Measurements from ENCODE around the gene LGALS7.
"Not testable (repeated sequence)": the region's sequence is repeated elsewhere in the genome, so short reads cannot be mapped to it uniquely, and the experiment has no call there.

Gene LGALS7

DNA sequence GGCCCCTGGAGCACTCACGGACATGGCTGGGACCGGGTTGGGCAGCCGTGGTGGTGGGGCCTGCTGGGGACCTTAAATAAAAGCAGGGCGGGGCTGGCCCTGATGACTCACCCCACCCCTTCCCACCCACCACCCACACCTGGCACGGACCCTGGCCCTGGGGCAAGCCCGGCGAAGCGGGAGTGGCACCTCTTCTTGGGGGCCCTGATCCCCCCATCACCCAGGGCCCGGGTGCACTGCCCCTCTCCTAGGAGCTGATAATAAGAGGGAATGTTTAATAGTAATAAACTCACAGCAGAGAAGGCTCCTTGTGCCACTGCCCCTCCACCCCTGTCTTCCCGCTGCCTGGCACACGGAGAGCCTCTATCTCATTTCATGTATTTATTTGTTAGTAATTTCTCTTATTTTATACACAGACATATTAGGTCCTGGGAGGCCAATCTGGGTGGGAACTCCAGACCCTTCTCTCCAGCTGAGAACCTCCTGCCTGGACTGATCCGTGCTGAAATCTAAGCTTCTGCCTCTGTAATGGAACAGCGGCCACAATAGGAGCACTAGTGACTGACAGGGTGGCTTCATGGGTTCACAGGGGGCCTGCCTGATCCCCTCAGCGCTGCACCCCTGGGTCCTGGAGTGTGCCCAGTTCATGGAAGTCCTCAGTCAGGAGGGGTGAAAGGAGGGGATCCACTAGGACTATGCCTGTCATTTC, at the start of gene LGALS7:
LGALS7 (minus strand) TSS at position 49 of the 709 bp plus-strand sequence; CDS start at position 24, 25 bp downstream.
- DNase-seq (ENCODE audit: low spot score): no peak

DNA sequence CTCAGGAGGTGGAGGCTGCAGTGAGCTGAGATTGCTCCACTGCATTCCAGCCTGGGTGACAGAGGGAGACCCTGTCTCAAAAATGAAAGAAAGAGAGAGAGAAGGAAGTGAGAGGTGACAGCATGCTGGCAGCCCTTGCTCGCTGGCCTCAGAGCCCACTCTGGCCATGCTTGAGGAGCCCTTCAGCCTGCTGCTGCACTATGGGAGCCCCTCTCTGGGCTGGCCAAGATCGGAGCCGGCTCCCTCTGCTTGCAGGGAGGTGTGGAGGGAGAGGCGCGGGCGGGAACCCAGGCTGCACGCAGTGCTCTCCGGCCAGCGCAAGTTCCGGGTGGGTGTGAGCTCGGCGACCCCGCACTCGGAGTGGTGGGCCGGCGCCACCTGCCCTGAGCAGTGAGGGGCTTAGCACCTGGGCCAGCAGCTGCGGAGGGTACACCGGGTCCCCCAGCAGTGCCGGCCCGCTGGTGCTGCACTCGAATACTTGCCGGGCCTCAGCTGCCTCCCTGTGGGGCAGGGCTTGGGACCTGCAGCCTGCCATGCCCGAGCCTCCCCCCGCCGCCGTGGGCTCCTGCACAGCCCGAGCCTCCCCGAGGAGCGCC, 48.0 kb upstream of the LGALS7 start:
- not testable (repeated sequence) for DNase-seq (ENCODE audit: low spot score)

DNA sequence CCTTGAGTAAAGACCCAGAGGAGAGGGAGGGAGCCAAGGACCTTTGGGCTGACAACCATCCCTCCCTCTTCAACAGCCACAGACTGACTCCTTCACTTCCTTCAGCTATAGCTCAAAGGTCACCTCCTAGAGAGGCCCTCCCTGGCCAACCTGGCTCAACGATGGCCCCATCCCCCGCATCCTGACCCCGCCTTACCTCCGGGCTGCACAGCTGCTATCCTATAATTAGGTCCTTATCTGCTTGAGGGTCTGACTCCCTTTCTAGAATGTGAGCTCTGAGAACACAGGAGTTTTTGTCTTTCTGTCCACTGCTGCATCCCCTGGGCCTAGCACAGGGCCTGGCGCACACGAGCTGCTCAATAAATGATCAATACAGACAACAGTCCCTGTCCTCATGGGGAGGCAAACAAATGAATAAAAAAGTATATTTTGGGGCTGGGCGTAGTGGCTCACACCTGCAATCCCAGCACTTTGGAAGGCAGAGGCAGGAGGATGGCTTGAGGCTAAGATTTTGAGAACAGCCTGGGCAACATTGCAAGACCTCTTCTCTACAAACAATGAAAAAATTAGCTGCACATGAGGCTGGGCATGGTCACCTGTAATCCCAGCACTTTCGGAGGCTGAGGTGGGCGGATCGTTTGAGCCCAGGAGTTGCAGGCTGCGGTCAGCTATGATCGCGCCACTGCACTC, 46.1 kb upstream of the LGALS7 start:
- DNase-seq (ENCODE audit: low spot score): no peak

DNA sequence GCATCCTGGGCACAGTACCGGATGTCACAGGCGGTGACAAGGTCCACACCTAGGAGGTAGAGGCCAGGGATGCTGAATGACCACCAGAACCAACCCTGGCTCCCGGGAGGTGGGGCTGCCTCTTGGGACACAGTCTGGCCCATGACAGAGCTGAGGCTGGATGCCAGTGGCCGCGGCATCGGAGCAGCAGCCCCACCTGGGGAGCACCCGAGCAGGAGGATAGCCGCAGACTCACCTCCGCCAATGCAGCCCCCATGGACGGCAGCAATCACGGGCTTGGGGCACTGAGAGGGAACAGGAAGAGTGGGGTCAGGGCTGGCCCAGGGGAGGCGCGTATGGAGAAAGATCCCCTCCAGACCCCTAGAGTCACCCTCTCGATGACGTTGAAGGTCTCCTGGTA, 43.8 kb upstream of the LGALS7 start:
- DNase-seq (ENCODE audit: low spot score): no peak

DNA sequence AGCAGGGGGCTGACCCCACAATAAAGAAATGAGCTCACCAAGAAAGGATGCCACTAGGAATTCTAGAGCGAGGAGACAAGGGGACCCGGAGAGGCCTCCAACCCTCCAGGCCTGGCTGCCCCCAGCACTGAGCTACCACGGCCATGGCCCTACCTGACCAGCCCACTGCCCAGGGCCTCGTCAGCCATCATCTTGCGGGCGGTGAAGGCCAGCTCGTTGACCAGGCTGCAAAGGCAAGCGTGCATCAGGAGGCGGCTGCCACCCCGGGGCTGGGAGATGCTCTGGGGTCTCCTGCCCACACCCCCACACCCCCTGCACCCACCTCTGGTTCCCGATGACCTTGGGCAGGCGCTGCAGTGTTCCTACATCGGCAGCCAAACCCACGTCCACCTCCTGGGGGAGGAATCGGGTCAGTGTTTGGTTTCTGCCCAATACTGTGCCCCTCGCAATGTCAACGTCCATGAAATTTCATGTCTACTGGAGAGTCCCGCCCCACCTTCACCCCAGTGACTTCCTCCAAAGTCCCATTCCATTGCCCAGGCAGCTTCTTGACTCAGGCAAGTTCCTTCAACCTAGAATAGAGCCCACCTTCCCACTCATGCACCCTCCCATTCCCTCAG, 42.9 kb upstream of the LGALS7 start:
- DNase-seq (ENCODE audit: low spot score): no peak

DNA sequence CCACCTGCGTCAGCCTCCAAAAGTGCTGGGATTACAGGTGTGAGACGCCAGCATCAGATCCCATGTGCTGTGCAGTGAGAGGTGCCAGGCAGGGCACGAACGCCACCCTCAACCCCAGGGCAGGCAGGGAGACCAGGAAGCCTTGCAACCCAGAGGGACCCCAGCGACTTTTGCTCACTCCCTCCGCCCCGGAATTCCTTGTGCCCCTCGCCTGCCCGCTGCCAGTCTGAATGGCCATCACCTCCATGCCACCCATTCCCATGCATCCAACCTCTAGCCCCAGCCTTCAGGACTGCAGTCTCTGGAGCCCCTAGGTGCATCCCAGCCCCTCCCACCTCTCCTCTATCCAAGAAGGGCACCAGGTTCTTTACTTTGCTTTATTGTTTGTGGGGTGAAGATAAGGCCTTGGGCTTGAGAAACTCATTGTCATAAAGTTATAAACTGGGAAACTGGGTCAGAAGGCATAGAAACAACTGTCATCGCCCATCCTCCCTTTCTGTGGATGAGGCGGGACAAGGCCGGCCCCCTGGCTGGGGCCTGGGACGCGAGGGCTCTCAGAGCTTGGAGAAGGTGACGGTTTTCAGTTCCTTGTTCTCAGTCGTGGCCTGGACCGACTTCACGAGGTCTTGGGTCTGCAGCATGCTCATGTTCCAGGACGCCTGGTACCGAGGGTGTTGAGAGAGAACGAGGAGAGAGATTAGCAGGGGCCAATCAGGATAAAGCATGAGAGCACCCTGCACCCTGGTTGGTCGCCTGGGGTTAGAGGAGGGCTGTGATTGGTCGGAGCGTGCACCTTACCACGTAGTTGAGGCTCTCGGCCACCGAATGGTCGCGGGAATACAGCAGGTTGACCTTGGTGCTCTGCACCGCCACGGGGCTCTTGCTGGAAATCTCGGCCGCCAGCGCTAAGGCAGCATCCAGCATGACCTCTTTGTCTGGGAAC, 42.0 kb upstream of the LGALS7 start:
- DNase-seq (ENCODE audit: low spot score): no peak

DNA sequence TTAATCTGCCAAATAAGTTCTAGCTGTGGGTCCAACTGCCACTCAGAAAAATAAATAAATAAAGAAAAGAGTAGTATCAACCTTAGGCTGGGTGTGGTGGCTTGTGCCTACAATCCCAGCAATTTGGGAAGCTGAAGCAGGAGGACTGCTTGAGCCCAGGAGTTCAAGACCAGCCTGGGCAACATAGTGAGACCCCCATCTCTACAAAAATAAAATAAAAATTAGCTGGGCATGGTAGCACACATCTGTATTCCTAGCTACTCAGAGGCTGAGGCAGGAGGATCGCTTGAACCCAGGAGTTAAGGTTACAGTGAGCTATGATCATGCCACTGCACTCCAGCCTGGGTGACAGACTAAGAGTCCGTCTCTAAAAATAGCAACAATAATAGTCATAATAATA, 40.6 kb upstream of the LGALS7 start:
- DNase-seq (ENCODE audit: low spot score): not testable (repeated sequence)

DNA sequence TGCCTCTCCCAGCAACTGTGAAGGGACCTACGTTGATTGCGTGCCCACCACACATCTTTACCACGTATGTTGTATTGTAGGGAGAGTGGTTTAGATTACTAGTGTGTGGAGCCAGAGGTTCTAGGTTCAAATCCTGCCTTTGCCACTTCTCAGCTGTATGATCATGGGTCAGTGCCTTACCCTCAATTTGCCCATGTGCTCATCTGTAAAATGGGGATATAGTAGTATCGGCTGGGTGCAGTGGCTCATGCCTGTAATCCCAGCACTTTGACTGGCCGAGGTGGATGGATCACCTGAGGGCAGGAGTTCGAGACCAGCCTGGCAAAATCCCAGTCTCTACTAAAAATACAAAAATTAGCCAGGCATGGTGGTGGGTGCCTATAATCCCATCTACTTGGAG, 40.0 kb upstream of the LGALS7 start:
- no peak for DNase-seq (ENCODE audit: low spot score)

DNA sequence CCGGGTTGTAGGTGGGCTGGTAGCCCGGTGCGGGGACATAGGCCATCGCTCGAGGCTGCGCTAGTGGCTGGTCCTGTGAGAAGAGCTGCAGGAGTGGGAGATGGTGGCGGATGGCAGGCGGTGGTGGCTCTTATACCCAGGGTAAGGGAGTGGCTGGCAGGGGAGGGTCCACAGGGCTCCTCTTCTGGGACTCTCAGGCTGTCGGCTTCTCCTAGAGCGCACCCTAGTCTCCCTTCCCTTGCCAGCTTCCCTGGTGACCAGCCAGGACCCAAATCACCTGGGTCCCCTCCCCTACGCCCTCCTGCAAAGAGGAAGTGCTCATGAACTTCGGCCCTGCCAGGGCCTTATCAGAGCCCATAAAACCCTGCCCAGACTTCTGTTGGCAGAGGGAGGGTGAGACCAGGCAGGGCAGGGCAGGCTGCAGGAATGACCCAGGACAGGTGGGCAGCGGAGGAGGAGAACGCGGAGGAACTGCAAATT, 39.6 kb upstream of the LGALS7 start, which contains the start of gene LGALS4:
LGALS4 (minus strand) TSS at position 105 of the 480 bp plus-strand sequence; CDS start at position 46, 59 bp downstream.
- DNase-seq (ENCODE audit: low spot score): no peak

DNA sequence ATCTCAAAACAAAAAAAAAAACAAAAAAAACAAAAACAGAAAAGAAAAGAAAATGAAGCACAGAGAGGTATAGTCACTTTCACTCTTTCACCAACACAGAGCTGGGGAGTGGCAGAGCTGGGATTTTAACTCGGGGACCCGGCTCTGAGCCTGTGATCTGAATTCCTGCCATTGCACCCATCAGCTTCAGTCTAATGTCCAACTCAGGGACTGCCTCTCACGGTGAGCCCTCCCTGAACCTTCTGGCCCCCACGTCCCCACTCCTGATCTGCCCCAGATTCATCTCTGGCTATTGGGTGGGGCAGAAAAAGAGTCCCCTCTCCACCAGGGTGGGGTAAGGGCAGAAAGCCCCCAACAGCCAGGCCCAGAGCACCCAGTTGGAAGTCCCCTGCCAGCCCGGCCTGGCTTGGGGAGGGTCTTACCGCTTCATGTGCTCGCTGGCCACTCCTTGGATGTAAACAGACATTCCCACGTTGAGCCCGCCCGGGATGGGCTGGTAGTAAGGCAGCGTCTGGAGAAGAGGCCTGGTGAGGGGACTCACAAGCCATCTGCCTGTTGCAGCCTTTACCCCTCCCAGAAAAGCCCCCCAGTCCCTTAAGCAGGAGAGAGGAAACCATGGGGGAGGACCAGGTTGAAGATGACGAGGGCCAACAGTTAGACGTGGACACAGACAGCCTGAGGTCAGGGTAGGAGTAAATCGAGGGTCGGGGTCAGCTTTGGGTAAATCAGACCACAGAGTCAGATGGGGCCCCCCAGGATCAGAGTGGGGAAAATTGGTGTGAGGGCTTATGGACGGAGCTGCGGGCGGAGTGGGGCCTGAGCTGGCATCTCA, 38.9 kb upstream of the LGALS7 start:
- no peak for DNase-seq (ENCODE audit: low spot score)

DNA sequence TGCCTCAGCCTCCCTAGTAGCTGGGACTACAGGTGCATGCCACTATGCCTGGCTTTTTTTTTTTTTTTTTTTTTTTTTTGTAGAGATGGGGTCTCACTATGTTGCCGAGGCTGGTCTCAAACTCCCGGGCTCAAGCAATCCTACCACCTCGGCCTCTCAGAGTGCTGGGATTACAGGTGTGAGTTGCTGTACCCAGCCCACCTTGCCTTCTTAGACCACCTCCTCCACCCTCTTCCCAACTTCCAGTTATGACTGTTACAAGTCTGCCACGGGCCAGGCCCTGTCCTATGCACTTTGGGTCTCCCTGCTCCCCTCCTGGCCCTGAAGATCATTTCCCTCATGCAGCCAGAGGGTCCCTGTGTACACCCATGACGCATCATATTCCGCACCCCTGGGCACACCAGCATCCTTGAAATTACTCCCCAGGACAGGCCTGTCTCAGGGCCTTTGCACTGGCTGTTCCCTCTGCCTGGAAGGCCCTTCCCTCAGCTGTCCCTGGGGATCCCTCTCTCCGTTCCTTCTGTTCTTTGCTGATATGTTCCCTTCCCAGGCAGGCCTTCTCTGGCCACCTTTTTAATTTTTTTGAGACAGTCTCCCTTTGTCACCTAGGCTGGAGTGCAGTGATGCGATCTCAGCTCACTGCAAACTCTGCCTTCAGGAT, 36.4 kb upstream of the LGALS7 start:
- no peak for DNase-seq (ENCODE audit: low spot score)

DNA sequence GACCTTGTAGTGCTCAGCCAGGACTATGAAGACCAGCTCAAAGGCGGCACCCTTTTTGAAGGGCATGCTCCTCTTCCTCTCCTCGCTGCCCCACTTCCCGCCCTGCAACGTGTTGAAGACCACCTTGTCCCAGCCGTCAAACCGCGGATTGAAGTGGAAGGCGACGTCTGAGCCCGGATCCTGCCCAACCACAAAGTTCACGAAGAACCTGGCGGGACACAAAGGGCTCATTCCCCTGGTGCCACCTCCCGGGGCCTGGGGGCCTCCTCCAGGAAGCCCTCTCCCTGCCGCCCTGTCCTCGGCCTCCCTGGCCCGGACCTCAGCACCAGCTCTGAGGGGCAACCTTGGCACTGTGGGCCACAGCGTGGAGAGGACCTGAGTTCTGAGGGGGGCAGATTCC, 35.4 kb upstream of the LGALS7 start:
- no peak for DNase-seq (ENCODE audit: low spot score)

DNA sequence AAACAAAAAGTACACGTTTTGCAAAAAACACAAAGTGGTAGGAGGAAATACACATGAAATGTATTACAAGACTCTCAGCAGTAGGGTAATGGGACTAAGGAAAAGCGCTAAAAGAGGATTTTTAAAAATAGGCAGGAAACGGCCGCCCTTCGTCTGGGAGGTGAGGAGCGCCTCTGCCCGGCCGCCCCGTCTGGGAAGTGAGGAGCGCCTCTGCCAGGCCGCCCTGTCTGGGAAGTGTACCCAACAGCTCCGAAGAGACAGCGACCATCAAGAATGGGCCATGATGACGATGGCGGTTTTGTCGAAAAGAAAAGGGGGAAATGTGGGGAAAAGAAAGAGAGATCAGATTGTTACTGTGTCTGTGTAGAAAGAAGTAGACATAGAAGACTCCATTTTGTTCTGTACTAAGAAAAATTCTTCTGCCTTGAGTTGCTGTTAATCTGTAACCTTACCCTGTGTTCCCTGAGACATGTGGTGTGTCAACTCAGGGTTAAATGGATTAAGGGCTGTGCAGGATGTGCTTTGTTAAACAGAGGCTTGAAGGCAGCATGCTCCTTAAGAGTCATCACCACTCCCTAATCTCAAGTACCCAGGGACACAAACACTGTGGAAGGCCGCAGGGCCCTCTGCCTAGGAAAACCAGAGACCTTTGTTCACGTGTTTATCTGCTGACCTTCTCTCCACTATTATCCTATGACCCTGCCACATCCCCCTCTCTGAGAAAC, 34.2 kb upstream of the LGALS7 start:
- DNase-seq (ENCODE audit: low spot score): not testable (repeated sequence)

DNA sequence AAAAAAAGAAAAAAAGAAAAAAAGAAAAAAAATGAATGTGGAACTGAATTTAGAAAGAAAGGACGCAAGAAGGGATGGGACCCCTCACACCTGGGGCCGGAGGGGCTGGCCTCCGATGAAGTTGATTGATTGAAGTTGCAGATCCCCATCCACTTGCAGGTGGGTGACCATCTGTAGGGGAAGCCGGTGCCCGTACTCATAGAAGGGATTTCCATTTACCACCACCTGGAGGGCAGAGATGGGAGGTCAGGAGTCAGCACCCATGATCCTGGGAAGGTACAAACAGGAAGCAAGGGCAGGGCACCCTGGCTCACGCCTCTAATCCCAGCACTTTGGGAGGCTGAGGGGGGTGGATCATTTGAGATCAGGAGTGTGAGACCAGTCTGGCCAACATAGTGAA, 33.1 kb upstream of the LGALS7 start:
- DNase-seq (ENCODE audit: low spot score): no peak

DNA sequence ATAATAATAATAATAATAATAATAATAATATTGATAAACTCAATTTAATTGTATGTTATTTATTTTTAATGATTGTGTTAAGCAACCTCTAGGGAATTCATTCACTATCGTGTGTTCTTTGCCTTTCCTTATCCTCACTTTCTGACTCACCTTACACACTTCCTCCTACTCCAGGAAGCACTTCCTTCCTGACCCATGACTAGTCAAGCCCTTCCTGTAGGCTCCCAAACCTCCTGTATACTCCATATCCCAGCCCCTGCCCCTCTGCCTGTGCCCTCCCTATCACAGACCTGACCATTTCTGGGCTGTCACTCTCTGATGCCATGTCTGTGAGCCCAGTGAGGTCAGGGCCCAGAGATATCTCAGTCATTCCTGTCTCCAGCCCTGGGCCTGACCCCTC, 31.9 kb upstream of the LGALS7 start:
- DNase-seq (ENCODE audit: low spot score): no peak

DNA sequence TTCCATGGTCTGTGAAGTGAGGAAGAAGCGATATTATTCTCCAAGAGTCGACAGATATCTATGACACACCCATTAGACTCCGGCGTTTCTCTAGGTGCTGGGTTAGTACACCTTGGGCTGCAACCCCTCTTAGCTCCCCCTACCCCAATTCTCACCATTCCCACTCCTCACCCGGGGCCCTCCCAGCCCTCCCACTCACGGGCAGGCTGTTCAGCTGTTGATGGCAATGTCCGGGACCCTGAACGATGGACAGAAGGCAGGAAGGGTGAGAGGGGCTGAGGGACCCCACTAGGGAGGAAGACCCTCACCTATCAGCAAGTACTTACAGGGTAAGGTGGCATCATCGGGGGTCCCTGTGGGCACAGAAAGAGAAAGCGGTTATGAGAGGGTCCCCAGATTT, 30.2 kb upstream of the LGALS7 start:
- DNase-seq (ENCODE audit: low spot score): no peak

DNA sequence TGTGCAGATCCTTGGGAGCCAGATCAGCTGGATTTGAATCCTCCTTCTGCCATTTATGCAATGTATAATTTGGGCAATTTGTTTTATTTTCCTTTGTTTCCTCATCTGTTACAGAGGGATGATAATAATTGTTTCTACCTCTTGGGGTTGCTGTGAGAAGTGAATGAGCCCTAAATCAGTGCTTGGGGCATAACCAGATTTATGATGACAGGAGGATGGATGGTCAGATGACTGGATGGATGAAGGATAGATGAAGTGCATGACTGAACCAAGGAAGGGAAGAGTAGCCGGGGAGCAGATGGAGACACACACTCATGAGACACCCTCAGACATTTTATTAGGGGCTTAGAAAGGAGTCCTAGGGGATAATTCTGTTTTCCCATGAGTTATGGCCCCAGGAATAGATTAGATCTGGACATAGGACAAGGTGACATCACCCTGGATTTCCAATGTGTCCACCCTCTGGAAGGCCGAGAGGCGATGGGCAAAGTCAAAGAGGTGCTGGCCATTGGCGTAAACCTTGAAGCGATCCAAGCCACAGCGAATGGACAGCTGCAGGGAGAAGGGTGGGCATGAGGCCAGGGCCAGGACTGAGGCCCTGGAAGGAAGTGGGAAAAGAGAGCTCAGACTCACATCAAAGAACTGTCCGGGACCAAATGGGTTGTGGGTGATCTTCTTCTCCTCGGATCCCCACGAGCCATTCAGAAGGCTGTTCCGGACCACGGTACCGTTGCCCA, 28.2 kb upstream of the LGALS7 start:
- DNase-seq (ENCODE audit: low spot score): no peak

DNA sequence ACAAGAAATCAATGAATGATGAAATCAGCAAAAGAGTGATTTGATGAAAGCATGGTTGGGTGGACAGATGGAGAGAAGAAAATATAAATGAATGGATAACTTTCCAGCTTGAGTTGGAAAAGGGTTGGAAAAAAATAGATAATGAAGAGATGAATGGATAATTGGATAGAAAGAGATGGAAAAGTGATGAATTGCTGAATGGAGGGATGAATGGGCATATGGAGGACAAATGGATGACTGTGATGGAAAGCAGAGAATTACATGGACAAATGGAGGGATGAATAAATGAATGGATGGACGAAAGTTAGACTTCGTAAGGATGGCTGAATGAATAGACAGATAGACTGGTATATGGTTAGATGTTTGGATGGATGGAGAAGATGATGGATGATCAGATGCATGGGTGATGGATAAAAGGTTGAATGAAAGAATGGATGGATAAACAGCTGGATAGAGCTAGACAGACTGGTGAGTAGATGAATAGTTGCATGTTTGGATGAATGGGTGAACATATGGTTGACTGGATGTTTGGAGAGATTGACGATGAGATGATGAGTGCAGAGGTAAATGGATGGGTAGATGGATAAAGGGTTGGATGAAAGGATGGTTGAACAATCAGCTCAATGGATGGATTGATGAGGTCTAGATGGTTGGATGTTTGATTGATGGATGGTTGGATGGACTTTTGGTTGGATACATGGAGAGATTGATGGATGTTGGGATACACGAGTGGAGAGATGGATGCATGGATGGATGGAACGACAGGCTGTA, 27.4 kb upstream of the LGALS7 start:
- no peak for DNase-seq (ENCODE audit: low spot score)

All from cerebellar cortex (tissue), 1 donor.